A549 treated with AZD2906 at 1 μM for 4 hours (cell line): ENCODE results near the gene AXL. TPM values are rescaled to one million over a fixed set of nuclear protein-coding genes. Genes with fewer than 3 reads are reported as not detected.

ENCODE experiments used
- total RNA-seq: library from RNA; stranded (reverse); fragments of 200-300 nt; extraction: Qiagen RNA extraction; gene quantifications from 5 replicates; pipeline ENCODE4 v1.2.3, GENCODE V29; 2022

AXL gene
- total RNA-seq: 88.8 to 105 TPM (median 94.1 TPM) in 5 replicates

GRCh38 chr19:41218615-41219507, at the start of gene AXL:
AXL (plus strand) TSS chr19:41219223; CDS start chr19:41219393, 170 bp downstream.

GRCh38 chr19:41192574-41193429, 26.2 kb upstream of the AXL start, which contains the start of gene CYP2S1:
CYP2S1 (plus strand) TSS chr19:41193219; CDS start chr19:41193265, 46 bp downstream.

GRCh38 chr19:41263850-41264580, 45.0 kb downstream of the AXL start, which contains the start of gene HNRNPUL1:
HNRNPUL1 (plus strand) TSS chr19:41264372; CDS start chr19:41264504, 132 bp downstream.

GRCh38 chr19:41310033-41310831, 91.2 kb downstream of the AXL start, which contains the start of gene CCDC97:
CCDC97 (plus strand) TSS chr19:41310172; CDS start chr19:41310311, 139 bp downstream.

Other genes starting within 250 kb of the AXL start
- 0.03 TPM in 1 of 5 replicates, not detected in the others for gene CYP2B6, start 227.9 kb upstream of the AXL start, total RNA-seq
- not detected in 5 replicates for gene CYP2A13, start 130.8 kb upstream of the AXL start, total RNA-seq
- gene CYP2F1, start 104.8 kb upstream of the AXL start, total RNA-seq: not detected in 5 replicates
- 16.4 to 23.3 TPM (median 19.4 TPM) in 5 replicates for gene CYP2S1, start 26.0 kb upstream of the AXL start, total RNA-seq
- 285 to 312 TPM (median 304 TPM) in 5 replicates for gene HNRNPUL1, start 45.1 kb downstream of the AXL start, total RNA-seq
- gene CCDC97, start 90.9 kb downstream of the AXL start, total RNA-seq: 33.3 to 44.8 TPM (median 40.3 TPM) in 5 replicates
- gene TGFB1, start 134.7 kb downstream of the AXL start, total RNA-seq: 130 to 152 TPM (median 148 TPM) in 5 replicates
- gene B9D2, start 144.9 kb downstream of the AXL start, total RNA-seq: 24.9 to 34.2 TPM (median 30.5 TPM) in 5 replicates
- 4.2 to 6.6 TPM (median 5.9 TPM) in 5 replicates for gene TMEM91, start 157.3 kb downstream of the AXL start, total RNA-seq
- 75.5 to 104 TPM (median 95.7 TPM) in 5 replicates for gene EXOSC5, start 178.1 kb downstream of the AXL start, total RNA-seq
- 38.6 to 49.9 TPM (median 43.6 TPM) in 5 replicates for gene BCKDHA, start 178.6 kb downstream of the AXL start, total RNA-seq
- gene B3GNT8, start 208.2 kb downstream of the AXL start, total RNA-seq: 0.05 to 0.13 TPM (median 0.13 TPM) in 3 of 5 replicates, not detected in the others
- gene DMAC2, start 220.7 kb downstream of the AXL start, total RNA-seq: 102 to 129 TPM (median 110 TPM) in 5 replicates
- not detected in 5 replicates for gene ERICH4, start 223.9 kb downstream of the AXL start, total RNA-seq